Esophagus muscularis mucosa (tissue), 3 donors: ENCODE results near the gene PCDHB12.
"Not testable (repeated sequence)": the region's sequence is repeated elsewhere in the genome, so short reads cannot be mapped to it uniquely, and the experiment has no call there.

Experiments
- CTCF ChIP-seq, 3 experiments: fragments of 200-600 bp in 2 of 3; fragments of 450-650 bp in 1 of 3; sonication (generic) in 2 of 3; IDR thresholded peaks; one replicate each; pipeline ENCODE4 v1.5.1; 2017 to 2019; ENCODE audit warnings: antibody characterized with exemption in 3 of 3, mild to moderate bottlenecking in 2 of 3, moderate library complexity in 1 of 3
- POLR2A ChIP-seq: fragments of 450-650 bp; IDR thresholded peaks from one replicate; pipeline ENCODE4 v1.6.1; 2017; ENCODE audit warnings: antibody characterized with exemption, moderate library complexity, mild to moderate bottlenecking, low read depth
- POLR2AphosphoS5 ChIP-seq, 2 donors: sonication (generic); formaldehyde crosslinking; IDR thresholded peaks; one replicate each; pipeline ENCODE4 v1.6.1; 2017; ENCODE audit warnings: antibody characterized with exemption in 2 of 2

DNA sequence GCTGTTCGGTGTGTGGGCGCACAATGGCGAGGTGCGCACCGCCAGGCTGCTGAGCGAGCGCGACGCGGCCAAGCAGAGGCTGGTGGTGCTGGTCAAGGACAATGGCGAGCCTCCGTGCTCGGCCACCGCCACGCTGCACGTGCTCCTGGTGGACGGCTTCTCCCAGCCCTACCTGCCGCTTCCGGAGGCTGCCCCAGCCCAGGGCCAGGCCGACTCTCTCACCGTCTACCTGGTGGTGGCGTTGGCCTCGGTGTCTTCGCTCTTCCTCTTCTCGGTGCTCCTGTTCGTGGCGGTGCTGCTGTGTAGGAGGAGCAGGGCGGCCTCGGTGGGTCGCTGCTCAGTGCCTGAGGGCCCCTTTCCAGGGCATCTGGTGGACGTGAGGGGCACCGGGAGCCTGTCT is 28.6 kb upstream of the PCDHB12 start:
- not testable (repeated sequence) for TF ChIP-seq CTCF (IDR thresholded peaks at IDR 0.05); POLR2AphosphoS5 (IDR thresholded peaks at IDR 0.05); POLR2A
